GM10266 (cell line): Measurements from ENCODE around the gene DAPK3.
"Not testable (repeated sequence)": the region's sequence is repeated elsewhere in the genome, so short reads cannot be mapped to it uniquely, and the experiment has no call there.

Experiments used
- DNase-seq: peaks from one replicate; pipeline ENCODE4 v3.0.0; 2012; ENCODE audit errors: extremely low spot score
- CTCF ChIP-seq: IDR thresholded peaks from 2 replicates; pipeline ENCODE4 v1.5.1; 2012; ENCODE audit warnings: mild to moderate bottlenecking, low read depth; ENCODE audit not compliant: control insufficient read depth, insufficient read depth; ENCODE audit errors: missing control alignments

DAPK3 gene

DNA sequence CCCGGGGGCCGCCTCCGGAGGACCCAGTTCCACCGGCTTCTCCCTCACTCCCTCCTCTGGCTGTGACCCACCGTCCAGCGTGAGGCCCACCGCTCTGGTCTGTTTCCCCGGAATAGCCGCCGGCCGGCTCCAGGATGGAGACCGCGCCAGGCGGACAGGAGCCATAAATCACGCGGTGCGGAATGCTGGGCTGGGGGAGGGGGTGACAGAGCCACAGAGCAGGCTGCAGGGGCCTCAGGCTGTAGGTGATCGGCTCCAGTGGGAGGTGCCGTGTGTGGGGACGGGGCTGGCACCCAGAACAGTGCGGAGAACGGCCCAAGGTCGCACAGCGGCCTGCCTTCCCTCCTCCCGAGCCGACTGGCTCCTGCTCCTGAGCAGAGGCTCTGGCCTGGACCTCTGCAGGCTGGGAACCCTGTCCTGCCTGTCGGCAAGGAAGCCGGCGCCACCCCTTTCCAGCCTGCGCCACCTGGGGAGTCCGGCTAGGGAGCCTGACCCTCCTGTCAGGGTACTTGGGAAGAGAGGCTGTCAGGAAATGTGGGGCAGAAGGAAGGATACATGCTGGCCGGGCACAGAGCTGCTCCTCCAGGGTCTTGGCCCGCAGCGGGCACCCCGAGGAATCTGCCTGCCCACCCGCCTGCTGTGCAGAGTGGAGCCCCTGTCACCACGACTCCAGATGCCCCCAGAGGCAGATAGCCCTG is 45.0 kb upstream of the DAPK3 start:
- no peak for DNase-seq
- no peak for TF ChIP-seq CTCF

DNA sequence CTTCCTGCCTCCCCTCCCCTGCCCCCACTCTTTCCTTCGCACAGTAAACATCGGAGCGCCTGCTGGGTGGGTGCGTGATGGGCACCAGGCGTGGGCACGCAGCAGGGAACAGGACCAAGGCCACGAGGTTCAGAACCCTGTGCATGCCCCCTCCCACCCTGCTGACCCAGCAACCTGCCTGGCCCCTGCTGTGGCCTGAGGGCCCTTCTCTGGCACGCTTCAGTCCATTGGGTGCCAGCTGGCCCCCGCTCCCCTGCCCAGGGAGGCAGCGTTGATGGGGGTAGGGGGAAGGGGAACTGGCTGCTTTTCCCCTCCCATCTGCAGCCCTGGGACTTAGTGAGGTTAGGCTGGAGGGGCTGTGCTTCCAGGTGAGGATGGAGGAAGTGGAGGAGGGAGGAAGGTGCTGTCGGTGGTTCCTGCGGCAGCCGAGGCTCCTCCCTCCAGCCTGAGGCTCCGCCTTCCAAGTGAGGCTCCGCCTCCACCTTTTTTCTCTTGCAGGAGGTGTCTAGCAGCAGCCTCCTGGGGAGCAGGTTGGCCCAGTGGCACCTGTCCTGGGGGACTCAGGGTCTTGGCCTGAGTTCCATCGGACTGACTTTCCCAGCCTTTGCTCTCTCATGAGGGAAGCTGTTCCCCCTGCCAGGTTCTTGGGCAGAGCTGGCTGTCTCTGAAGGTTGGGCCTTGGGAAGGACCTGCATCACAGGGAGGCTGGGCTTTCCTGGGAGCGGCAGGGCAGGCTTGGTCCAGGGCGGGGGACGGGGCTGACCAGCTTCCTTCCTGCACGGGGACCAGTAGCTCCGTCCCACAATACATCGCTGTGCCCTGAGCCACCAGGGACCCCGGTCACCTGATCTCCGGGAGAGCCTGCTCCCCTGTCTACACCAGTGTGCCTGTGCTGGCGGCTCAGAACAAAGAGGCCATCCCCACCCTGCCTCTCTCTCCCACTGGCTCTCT is 43.9 kb upstream of the DAPK3 start:
- DNase-seq: no peak
- no peak for TF ChIP-seq CTCF

DNA sequence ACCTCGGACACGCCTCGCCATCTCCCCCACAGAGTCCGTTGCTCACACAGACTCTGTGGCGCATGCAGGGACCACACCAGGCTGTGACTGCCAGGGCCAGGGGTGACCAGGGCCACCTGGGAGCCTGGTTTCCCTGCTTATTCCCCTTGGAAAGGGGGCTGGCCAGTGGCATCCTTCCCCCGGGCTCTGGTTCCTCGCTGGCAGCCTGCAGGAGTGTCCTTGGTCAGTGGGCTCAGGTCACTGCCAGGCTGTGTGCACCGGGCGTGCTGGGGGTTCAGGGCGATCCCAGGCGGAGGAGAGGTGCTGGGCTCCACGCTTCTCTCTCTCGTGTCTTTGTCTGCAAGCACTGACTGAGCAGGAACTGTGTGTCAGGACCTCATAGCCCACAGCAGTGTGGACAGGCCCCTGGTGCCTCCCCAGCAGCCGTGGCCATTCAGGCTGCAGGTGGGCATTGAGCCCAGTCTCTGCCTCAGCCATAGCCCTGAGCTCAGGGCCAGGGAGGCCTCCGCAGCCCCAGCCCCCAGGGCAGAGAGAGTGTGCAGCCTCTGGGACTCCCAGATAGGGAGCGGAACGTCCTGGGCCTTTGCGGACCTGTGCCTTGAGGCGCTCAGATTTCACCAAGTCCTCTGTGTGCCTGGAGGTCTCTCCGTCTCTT is 43.1 kb upstream of the DAPK3 start:
- DNase-seq: no peak
- TF ChIP-seq CTCF: no peak

- no peak for TF ChIP-seq CTCF
- no peak for DNase-seq
Observed at GRCh38 chr19:4012975-4013634, 42.2 kb upstream of the DAPK3 start.

DNA sequence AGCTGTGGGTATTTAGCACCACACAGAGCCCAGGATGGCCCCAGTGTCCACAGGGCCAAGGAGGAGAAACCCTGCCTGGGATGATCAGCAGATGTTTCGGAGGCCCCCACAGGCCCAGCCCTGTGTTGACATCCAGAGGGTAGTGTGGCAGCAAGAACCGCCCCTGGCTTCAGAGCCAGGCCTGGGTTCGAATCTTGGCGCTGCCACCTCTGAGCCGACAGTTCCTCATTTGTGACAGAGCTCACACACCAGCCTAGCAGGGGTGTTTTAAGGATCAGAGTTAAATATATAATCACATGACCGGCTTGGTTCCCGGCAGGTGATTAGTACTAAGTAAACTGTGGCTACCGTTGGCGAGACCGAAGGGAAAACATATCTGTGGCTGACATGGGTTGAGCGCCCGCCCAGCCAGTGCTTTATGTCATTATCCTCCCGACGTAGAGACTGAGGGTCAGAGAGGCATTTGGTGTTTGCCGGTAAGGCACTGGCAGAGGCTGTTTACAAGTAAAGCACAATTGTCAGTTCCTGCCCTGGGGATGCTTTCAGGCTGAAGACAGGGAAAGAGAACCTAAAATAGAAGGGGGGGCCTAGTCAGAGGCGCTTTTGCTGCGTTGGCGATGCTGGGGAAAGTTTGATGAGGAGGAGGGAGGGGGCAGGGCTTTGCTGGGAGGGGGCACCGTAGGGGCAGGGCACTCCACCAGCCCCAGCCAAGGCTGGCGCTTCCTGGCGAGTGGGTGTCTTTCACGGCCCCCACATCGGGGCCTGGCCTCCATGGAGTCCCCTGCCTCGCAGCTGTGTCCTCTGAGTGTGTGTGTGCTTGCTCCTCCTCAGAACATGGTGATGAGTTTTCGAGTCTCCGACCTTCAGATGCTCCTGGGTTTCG is 41.4 kb upstream of the DAPK3 start:
- no peak for TF ChIP-seq CTCF
- DNase-seq: no peak

DNA sequence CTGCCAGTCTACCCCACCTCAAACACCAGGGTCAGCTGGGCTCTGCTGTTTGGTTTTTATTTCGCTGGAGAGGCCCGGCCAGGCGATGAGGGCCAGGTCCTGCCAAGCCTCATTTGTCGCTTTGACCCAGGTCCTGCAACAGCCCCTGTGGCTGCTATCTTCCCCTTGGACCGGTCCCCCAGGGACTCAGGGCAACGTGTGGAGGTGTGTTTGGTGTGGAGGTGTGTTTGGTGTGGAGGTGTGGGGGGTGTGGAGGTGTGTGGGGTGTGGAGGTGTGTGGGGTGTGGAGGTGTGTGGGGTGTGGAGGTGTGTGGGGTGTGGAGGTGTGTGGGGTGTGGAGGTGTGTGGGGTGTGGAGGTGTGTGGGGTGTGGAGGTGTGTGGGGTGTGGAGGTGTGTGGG is 40.5 kb upstream of the DAPK3 start:
- DNase-seq: not testable (repeated sequence)

DNA sequence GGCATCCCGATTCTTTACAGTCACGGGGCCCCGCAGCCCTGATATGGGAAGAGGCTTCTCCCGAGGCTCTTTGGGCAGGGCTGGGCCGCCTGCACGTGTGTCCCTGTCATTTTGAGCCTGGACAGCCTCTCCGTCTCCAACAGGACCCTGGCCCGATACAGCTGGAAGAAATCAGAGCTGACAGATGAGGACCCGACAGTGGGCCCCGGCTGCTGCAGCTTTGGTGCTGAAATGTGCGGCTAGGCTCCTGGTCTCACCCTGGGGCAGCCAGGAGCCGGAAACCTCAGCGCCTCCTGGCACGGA is 39.9 kb upstream of the DAPK3 start:
- no peak for TF ChIP-seq CTCF
- no peak for DNase-seq
